HG03520 (cell line): ENCODE measurements around the gene SLC12A2.

Source experiments
- ATAC-seq: cut with Tn5 transposase; IDR thresholded peaks from one replicate; pipeline ENCODE4 v1.9.1; 2021; ENCODE audit warnings: mild to moderate bottlenecking, moderate library complexity; ENCODE audit not compliant: unreplicated experiment

Gene SLC12A2

DNA sequence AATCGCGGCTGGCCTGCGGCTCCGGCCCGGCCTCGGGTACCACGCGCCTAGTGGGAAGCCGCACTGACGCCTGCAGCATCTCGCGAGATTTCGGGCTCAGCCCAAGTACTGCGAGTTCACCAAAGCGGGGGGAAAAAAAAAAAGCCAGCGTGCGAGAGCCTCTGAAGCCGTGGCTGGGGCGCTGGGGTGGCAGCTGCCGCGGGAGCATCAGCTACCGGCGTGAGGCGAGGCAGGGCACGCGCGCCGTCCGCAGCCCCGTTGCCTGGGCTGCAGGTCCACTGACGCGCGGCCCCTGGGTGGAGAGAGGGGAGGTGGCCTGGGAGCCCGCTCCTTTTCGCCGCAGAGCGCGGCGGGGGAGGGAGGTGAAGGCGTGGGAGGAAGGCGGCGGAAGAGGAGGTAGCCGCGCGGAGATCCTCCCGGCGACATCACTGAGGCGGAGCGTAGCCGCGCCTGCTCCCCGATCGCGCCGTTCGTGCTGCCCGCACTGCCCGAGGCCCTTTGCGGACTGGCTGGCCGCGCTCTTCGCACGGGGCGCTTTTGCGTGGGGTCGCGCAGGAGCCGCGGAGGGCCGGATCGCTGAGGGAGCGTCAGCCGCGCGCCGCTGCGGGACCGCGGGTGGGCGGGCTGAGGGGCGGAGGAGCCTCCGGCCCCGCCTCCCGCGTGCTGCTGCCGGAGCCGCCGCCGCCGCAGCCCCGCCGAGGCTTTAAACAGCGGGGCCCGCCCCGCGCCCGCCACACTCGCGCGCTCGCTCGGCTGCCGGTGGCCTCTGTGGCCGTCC lies at the start of gene SLC12A2:
TSS of gene SLC12A2 (plus strand) at position 734 of the 778 bp plus-strand sequence. CDS start 189 bp downstream, outside the sequence.
- peak; percentile 49 for ATAC-seq

DNA sequence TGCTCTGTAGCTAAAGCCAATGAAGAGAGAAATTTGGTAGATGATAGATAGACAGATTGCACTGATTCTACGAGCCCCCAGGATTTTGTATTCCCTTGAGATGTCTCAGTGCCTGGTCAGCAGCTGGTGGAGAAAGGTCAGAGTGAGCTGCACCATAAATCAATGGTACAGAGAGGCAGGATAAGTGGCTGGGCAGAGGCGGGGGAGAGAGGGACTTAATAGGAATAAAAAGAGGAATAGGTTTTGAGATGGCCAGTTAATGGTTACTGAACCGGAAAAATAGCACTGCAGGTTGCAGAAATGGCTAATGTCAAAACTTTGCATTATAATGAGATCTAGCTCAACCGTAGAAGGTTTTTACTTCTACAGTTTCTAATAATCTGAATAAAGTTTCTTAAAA lies 47.9 kb upstream of the SLC12A2 start:
- ATAC-seq = no peak

DNA sequence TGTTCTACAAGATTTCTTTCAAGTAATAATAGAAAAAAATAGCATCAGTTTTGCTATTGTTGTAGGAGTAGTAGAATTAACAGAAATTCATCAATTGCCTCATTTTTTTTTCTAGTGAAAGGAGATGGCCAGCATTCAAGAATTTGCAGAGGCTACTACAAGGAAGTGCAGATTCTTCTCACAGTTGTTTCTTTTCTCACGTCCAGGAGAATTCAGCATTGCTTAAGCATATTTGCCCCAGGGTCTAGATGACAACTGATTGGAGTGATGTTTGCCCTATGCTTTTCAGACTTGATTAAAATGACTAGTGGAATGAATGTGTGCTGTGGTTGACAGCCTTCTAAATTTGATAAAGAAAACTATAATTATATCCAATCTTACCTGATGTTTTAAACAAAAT lies 46.6 kb upstream of the SLC12A2 start:
- ATAC-seq = no peak

DNA sequence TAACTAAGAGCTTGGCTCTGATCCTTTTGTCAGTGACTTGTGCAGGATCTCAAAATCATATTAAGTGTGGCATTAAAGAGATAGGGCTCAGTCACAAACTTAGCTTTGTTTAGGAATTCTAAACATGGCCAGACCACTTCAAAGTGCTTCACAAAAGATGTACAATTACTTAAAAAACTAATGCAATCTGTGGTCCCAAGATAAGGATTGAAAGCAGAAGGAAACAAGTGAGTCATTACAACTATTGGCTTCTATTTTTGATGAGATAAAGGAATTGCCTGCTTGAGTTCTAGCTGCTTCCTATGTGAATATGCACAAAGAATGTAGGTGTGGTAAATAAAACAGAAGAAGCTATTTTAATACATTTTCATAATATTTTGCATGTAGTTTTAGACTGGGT lies 44.9 kb upstream of the SLC12A2 start:
- ATAC-seq = no peak

DNA sequence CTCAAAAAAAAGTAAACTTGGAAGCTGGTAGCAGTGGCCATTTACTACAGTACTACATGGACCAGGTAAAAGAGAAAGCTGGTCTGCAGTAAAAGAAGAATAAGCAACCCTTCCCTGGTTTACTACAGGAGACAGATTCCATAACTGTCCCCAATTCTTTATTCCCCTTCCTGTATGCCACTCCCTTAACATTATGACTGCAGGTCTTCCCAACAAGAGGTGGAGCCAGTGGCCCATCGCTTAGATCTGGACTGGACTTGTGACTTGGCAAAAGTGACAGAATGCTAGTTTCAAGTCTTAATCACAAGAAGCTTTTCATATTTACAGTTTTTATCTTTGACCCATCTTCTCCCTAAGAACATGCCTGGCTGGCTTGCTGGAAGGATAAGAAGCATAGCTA lies 42.6 kb upstream of the SLC12A2 start:
- ATAC-seq = no peak

DNA sequence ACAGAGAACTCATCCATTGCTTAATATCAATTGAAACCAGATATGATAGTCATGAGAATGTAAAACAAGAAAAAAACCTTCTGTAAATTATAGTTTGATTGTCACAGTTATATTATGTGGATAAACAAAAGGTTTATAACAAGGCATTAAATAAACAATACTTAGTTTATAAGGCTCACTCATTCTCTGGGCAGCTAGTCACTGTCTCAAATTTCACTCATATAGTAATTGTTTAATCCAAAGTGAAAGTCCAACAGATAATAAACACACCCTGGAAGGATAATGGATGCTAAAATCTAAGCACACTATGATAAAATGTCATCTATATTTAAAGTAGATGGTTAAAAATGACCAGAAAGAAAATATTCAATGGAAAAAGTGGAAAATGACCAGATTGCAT lies 30.8 kb upstream of the SLC12A2 start:
- ATAC-seq = no peak

DNA sequence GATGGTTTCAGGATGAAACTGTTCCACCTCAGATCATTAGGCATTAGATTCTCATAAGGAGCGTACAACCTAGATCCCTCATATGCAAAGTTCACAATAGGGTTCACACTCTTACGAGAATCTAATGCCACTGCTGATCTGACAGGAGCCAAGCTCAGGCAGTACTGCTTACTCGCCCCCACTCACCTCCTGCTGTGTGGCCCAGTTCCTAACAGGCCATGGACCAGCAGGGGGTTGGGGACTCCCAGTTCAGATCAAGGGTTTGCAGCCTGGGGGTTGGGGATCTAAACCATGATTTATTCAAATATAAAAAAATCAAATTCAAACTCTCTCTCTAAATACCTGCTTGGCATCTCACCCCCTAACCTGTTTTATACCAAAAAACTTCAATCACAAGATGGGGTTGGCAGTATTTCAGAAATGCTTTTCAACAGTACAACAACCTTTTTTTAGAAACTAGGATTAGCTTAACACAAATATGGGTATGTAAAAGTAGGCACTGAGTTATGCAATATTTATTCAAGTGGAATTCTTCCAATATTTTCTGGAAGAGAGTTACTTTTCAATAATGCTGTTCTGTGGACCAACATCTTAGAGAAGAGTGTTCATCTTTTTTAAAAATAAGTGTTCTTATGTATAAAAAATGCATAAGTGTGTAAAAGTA lies 30.1 kb upstream of the SLC12A2 start:
- ATAC-seq = no peak

DNA sequence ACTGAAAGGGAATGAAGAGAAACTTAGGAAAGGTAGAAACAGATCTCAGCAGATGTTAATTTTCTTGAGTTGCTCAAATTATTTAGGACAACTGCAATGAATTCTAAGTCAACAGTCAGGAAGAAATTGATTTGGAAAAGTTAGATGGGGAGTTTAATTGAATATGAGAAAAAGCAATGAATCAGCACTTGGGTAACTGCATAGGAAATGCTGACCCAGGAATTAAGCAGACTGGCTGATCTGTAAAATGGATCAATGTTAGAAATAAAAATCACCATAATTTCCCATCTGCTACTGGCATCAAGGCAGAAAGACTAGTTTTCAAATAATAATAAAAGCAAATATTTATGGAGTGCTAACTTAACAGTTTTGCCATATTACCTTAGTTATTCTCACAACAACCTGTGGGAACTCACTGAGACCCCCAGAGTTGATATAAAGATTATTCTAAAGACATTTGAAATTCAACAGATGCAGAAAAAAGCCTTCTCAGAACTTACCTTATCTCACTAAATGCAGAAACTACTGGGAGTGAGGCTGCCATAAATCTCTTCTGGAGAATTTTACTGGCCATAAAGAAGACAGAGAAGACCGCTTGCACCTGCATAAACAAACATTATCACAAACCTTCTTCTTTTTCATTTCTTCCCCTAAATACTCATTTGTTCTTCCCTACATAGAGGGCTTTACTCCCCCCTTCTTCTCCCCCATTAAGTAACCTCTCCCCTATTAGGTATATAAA lies 22.8 kb upstream of the SLC12A2 start:
- no peak for ATAC-seq

DNA sequence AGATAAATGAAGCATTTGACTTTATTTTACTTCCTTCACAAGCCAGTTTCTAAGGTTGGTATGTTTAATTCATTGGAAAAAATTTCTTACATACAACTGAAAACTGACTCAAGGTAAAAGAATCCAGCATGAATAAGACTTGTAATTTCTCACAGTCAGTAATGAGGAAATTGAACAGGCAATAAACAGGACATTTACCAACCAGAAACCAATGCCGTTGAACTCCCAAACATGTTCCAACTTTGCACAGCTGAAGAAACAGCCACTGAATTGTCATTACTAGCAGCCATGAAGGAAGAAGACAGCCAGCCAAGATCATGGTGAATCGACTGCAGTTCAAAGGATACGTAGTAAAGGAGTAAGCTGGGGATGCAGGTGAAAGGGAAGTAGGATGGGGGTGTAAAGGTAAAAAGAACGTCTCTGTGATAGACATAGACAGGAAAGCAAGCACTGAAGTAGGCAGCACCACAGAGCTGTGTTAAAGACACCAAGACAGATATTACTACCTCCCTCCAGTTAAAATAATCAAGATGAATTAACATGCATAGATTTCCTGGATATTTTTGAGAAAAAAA lies 21.3 kb upstream of the SLC12A2 start:
- ATAC-seq = no peak

DNA sequence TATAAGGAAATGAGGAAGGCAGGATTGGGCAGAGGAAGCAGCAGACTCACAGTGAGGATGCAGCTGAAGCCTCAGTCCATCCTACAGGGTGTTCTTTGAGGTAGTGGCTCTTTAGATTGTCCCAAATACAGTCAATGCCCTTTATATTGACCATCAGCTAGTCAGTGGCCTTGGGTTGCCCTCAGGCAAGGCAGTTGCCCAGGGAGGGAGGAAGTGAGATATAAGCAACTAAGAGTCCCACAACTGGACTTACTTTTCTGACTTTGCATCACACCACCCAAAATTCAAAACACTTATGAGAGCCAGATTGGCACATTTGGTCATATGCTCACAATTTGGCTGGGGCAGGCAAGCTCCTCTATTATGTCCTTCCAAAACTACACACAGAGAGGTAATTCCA lies 9.4 kb upstream of the SLC12A2 start:
- ATAC-seq = no peak

DNA sequence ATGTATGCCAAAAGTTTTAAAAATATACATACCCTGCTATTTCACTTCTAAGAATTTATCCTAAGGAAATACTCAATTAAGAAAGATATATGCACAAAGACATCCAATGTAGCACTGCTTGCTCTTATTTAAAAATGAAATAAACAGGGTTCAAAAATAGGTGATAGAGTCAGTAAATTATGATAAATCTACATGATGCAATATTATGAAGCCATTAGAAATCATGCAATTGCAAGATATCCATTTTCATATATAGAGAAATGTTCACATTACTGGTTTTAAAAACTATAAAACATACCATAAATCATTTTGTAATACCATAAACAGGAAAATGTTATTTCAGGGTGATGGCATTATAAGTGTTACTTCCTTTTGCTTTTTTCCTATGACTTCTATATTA lies 8.6 kb upstream of the SLC12A2 start:
- ATAC-seq = no peak

DNA sequence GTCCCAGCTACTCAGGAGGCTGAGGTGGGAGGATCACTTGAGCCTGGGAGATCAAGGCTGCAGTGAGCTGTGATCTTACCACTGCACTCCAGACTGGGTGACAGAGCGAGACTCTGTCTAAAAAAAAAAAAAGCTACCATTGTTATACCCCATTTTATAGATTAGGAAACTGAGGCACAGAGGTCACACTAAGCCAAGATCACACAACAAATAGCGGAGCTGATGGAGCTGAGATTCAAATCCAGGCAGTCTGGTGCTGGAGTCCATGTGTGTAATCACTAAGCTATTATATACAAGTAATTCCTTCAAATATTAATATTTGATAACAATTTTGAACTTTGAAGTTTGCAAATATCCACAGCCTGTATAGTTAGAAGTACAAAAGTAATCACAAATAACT lies 6.0 kb upstream of the SLC12A2 start:
- ATAC-seq = no peak

DNA sequence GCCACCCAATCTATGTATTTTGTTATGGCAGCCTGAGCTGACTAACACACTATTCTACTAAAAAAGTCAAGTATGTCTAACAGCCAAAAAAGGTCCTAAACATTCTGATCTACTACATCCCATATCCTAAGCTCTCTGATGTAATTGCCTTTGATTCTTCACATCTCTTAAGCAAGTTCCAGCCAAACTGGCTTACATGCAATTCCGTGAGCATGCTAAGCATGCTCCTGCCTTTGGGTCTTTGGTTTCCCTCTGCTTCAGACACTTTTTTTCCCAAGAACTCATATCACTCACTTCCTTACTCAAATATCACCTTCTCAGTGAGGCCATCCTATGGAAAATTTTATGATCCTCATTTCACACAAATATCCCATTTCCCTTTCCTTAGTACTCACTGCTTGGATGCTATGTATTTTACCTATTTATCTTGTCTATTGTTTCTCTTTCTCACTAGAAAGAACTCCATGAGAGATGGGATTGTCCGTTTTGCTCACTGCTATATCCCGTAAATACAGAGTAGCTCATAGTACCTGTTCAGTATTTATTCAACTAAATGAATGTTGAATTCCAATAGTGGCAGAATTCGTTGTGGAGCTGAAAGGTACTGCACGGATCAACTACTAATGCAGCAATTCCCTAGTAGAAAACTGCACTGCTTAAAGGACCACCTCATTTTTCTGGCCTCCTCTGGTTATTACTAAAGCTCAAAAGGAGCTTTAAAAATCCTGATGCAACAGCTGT lies 2.3 kb upstream of the SLC12A2 start:
- ATAC-seq = no peak

DNA sequence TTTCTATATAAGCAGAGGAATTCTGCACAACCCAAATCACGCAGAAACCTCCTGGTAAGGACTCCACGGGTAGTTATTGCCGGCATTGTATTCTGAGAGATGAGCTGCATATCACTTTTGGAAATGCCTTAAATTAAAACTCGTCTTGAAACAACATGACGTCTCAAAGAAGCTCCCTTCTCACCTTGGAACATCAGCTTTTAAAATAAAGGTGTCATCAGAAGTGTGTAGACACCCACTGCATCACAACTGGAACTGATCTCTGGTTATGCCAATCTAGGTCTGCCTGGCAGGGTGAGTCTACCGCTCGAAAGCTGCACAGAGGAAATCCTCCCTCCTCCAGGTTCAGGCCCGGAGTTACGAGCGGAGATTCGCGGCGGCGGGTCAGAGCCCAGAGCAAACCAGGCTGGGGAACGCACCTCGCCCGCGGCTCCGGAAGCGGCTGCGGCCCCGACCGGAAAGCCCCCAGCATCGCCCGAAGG lies 974 bp upstream of the SLC12A2 start:
- peak; percentile 6 for ATAC-seq

DNA sequence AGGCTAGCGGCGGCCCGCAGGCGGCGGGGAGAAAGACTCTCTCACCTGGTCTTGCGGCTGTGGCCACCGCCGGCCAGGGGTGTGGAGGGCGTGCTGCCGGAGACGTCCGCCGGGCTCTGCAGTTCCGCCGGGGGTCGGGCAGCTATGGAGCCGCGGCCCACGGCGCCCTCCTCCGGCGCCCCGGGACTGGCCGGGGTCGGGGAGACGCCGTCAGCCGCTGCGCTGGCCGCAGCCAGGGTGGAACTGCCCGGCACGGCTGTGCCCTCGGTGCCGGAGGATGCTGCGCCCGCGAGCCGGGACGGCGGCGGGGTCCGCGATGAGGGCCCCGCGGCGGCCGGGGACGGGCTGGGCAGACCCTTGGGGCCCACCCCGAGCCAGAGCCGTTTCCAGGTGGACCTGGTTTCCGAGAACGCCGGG lies 253 bp downstream of the SLC12A2 start:
- ATAC-seq = peak; percentile 23

DNA sequence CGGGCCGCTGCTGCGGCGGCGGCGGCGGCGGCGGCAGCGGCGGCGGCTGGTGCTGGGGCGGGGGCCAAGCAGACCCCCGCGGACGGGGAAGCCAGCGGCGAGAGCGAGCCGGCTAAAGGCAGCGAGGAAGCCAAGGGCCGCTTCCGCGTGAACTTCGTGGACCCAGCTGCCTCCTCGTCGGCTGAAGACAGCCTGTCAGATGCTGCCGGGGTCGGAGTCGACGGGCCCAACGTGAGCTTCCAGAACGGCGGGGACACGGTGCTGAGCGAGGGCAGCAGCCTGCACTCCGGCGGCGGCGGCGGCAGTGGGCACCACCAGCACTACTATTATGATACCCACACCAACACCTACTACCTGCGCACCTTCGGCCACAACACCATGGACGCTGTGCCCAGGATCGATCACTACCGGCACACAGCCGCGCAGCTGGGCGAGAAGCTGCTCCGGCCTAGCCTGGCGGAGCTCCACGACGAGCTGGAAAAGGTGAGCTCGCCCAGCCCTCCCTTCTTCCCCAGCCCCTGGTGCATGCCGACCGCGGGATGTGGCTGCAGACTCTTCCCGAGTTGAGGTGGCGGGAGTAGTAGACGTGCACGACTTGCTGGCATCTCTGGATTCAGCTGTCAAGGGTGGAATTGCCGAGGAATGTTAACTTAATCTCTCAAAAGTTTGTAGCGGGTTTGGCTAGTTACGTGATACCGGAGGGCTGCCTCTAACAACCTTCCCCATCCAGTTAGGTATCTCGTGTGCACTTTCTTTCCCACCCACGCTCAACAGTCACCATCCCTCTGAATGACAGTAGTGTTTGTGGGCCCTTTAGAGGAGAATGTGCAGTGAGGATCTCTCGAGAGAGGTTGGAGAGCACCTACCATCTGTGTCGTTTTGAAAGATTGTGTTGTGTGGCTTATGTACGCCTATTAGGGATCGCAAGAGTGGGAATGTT lies 932 bp downstream of the SLC12A2 start:
- peak; percentile 24 for ATAC-seq

DNA sequence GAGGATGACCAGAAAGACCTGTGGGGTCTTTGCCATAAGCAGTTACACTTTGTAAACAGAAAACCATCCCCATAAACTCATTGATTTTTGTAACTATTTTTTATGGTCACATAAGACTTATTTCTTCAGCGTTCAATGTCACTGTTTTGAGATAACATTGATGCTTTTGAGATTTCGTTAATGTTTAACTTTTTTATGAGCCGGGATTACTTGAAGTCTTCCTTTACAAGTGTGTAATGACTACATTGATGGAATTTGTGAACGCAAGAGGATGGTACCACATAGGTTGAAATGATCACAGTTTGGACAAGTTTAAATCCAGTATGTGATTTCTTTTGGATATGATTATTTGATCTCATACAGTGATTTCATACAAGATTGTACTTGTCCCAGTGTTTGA lies 1.8 kb downstream of the SLC12A2 start:
- ATAC-seq = no peak

DNA sequence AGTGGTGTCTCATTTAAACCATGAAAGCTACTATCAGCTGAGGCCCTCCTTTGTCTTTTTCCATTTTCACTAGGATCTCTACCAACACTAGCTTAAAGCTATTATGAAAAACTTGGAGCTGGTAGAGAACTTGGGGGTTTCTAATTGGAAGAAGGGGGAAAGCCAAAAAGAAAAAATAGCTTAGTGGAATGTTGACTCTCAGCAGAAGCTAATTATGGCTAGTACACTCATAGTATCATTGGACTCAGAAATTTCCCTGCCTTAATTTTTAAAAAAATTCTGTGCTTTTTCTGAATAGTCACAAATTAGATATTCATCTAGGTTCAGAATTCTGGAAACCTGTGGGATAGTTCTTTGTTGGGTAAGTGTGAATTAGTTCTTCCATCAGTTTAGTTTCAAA lies 8.0 kb downstream of the SLC12A2 start:
- no peak for ATAC-seq

DNA sequence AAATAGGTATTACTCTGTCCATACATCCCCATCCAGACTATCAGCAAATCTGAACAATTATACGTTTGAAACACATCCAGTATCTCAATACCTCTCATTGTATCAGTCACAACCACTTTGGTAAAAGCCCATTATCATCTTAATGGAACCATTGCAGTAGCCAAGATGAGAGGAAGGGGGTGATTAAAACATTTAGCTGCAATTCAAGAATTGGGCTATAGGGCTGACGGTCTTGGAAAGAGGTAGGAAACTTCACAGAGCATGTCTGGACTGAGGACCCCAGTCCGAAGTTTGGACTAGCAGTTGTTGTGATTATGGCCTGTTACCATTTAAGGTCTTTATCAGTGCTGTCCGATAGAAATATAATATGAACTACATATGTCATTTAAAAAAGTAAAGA lies 8.6 kb downstream of the SLC12A2 start:
- ATAC-seq = no peak

DNA sequence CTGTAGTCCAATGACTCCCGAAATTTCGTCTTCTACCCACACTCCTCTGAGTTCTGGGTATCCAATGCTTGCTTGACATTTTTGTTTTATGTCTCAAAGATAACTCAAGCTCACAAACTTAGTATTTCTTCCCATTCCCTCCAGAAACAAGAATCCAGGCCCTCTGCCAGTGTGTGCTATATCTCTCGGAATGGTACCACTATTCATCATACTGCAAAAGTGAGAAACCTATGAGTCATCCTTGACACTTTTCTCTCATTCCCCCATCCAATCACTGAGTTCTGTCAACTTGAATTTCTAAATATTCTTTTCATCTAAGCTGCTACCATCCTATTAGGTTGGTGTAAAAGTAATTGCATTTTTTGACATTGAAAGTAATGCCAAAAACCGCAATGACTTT lies 9.8 kb downstream of the SLC12A2 start:
- no peak for ATAC-seq
